HG03025 (cell line): ENCODE measurements around the gene TMEM91.
A peak's percentile ranks its signal among the peaks of the same experiment; 100 is the strongest.
"Not testable (repeated sequence)": the region's sequence is repeated elsewhere in the genome, so short reads cannot be mapped to it uniquely, and the experiment has no call there.

Experiments used
- ATAC-seq: cut with Tn5 transposase; IDR thresholded peaks from one replicate; pipeline ENCODE4 v1.9.1; 2021; ENCODE audit warnings: mild to moderate bottlenecking, moderate library complexity; ENCODE audit not compliant: unreplicated experiment, low FRiP score

The TMEM91 gene

GRCh38 chr19:41373993-41374392, 2.3 kb upstream of the TMEM91 start:
- no peak for ATAC-seq

- ATAC-seq = no peak
Observed at GRCh38 chr19:41376998-41377365, 649 bp downstream of the TMEM91 start.

GRCh38 chr19:41377977-41378709, 1.8 kb downstream of the TMEM91 start:
- no peak for ATAC-seq

DNA sequence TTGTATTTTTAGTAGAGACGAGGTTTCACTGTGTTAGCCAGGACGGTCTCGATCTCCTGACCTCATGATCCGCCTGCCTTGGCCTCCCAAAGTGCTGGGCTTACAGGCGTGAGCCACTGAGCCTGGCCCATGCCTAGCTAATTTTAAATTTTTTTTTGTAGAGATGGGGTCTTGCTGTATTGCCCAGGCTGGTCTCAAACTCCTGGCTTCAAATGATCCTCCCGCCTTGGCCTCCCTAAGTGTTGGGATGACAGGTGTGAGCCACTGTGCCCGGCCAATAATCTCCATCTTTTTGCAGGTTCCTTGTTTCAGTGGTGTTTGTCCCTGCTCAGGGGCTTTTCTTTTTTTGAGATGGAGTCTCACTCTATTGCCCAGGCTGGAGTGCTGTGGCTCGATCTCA, 5.2 kb downstream of the TMEM91 start:
- ATAC-seq = not testable (repeated sequence)

- no peak for ATAC-seq
Observed at GRCh38 chr19:41384351-41384750, 8.0 kb downstream of the TMEM91 start.

DNA sequence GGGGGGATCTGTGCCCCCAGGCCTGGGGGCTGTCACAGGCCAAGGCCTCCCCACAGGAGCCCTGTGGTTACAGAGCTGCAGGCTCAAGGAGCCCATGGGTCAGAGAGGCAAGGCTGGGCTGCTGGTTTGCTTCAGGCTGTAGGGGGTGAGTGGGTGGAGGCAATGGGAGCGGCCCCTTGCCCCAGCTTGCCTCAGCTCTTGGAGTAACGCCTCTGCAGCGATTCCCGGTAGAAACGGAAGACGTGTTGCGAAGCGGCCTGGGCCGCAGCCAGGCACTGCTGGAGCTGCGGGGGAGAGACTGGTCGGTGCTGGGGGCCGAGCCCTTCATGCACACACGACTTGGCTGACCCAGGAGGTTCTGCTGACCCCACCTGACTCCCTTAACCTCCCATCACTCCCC, 10.1 kb downstream of the TMEM91 start:
- ATAC-seq = no peak

- ATAC-seq = no peak
Observed at GRCh38 chr19:41391618-41392017, 15.3 kb downstream of the TMEM91 start.

DNA sequence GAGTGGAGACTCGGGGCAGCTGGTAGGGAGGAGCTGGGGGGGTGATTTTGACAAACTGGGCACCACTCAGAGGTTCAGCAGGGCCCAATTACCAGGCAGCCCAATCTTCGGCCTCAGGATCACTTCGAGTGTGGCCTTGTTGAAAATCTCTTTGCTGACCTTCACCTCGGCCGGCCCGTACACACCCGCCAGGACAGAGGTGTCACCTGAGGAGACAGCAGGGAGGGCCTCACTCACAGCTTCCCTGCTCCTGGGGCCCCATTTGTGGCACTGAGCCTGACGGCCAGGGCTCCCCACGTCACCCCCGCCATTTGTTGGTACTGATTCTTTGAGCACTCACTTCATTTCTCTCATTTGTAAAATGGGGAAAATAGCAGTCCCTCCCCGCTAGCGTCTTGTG, 16.4 kb downstream of the TMEM91 start:
- ATAC-seq = no peak

DNA sequence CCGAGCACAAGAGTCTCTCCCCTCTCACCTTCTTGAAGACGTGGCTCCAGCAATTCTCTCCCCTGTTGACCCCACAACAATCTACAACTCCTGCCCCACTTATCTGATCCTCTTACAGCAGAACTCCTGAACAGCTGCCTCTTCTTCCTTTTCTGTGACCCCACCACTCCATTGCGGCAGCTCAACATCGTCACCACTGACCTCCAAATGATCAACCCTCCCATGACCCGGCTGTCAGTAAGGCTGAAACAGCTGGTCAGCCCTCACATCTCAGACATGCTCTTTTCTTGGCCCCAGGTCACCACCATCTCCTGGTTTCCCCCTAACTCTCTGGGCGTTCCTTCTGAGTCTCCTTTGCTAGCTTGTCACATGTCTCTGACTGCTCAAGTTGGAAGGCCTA, 19.0 kb downstream of the TMEM91 start:
- ATAC-seq = no peak

GRCh38 chr19:41397086-41398049, 21.0 kb downstream of the TMEM91 start, which contains the start of the genes BCKDHA and EXOSC5:
TSS of gene BCKDHA (plus strand) at chr19:41397818. CDS start at chr19:41397828, 10 bp downstream.
TSS of gene EXOSC5 (minus strand) at chr19:41397359. CDS start at chr19:41397328, 31 bp downstream.
- peak; percentile 77 for ATAC-seq

DNA sequence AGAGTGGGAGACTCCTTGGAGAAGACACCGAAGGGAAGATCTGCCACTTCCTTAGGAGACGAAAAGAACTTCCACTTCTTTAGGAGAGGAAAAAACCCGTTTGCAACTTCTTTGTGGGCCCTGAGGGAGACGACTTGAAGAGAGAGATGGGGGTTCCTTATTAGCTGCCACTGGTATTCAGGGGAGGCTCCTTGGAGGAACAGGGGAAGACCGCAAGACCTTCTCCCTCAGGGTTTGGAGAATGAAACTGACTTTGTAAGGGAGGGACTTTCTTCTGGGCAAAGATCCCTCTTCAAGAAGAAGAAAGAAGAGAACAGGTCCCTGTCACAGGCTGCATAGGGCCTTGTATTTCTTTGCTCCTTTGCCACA, 21.7 kb downstream of the TMEM91 start:
- ATAC-seq = no peak

- no peak for ATAC-seq
Observed at GRCh38 chr19:41398598-41398997, 22.3 kb downstream of the TMEM91 start.

GRCh38 chr19:41399091-41399490, 22.8 kb downstream of the TMEM91 start:
- ATAC-seq = no peak

DNA sequence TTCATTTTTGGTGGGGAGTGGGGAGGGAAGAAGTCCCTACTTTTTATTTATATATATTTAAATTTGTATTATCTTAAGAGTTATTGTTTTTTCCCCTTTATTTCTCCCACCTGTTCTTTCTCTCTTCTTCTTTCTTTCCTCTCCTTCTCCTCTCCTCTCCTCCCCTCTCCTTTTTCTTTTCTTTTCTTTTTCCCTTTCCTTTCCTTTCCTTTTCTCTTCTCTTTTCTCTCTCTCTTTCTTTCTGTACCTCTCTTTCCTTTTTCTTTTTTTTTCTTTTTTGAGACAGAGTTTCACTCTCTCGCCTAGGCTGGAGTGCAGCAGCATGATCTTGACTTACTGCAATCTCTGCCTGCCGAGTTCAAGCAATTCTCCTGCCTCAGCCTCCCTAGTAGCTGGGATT, 23.2 kb downstream of the TMEM91 start:
- ATAC-seq = no peak

GRCh38 chr19:41401483-41401882, 25.1 kb downstream of the TMEM91 start:
- ATAC-seq = no peak

DNA sequence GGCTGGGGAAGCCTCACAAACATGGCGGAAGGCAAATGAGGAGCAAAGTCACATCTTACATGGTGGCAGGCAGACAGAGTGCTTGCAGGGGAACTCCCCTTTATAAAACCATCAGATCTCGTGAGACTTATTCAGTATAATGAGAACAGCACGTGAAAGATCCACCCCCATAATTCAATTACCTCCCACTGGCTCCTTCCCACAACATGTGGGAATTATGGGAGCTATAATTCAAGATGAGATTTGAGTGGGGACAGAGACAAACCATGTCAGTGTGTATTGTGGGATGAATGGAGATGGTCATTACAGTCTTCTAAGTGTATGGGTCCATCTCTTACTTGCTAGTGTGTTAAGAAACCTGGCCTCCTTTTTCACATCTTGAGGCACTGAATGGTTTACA, 25.7 kb downstream of the TMEM91 start:
- ATAC-seq = no peak

DNA sequence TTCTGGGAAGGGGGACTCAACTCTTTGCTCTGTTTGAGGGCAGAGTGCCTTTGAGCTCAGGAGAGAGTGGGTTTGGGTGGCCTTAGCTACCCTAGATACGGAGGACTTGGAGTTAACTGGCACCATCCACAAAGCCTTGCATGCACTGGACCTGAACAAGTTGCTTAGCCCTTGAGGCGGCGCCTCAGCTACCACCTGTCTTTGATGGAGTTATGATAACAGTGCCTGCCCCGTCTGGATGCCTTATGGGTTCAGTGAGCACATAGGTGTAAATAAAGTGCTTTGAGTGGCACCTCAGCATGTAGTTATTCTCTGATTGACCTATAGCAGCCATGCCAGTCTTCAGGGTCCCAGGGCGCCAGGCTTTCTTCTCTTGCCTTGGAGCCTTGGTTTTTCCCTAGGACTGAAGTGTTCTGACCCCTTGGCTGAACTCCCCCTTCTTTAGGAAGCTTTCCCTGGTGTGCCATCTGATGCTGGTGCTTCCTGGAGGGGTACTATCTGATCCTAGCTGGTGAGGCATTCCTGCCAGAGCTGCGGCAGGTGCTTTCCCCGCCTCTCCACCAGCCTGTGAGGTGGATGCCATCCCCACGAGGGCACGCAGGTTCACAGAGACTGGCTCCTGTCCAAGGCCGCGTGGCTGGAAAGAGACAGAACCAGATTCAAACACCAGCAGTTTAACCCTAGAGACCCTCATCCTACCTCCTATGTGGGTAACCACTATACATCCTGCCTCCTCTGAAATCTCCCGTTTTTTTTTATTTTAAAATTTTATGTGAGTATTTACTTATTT, 27.0 kb downstream of the TMEM91 start:
- ATAC-seq = no peak

DNA sequence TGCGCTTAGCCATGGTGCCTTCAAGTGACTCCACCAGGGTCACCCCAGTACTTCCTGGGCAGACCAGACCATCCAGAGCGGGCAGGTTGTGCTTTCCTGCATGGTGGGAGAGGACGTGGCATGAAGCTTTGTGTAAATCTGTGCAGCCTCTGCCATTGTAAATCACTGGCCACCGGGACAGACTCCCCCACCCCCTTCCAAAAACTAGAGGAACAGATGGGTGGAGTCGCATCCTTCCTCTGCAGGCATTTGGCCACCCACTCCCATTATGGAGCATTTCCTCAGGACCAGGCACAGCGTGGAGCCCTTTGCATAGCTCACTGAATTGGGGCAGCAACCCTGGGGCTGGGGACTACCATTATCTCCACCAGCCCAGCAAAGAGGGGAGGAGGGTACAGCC, 29.4 kb downstream of the TMEM91 start:
- no peak for ATAC-seq

DNA sequence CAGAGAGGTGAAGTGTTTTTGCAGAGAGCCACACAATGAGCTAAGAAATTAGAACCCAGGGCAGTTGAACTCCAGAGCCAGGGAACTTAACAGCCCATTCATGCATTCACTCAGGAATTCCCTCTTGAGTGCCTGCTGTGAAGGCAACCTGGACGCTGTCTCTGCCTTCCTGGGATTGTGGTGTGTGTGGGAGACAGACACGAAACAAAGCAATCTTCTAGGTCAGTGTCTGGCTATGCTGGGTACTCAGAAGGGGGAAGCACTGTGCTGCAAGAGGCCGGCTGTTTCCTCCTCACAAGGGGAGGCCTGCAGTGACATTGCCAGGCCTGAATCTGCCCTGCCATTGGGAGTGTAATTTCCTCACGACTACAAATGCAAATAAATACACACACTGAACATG, 30.9 kb downstream of the TMEM91 start:
- ATAC-seq = no peak

DNA sequence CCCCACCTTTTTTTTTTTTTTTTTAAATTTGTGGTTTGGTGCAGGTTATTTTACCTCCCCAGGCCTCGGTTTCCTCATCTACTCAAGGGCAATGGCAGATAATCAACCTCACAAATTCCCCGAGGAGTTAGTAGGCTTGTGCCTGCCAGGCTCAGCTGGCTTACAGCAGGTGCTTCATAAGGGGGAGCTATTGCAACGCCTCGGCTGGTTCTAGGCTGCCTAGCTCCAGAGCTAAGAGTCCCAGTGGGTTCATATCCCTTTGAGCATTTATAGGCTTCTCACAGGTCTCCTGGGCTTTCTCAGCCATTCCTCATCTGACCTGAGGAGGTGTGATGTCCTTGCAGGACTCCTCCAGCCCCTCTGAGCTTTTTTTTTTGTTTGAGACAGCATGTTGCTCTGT, 31.9 kb downstream of the TMEM91 start:
- ATAC-seq = no peak

- not testable (repeated sequence) for ATAC-seq
Observed at GRCh38 chr19:41408846-41409245, 32.5 kb downstream of the TMEM91 start.
